Measurements from ENCODE around the gene ZBTB34. TPM values are rescaled to one million over a fixed set of nuclear protein-coding genes. Genes with fewer than 3 reads are reported as not detected.
"Not testable (repeated sequence)": the region's sequence is repeated elsewhere in the genome, so short reads cannot be mapped to it uniquely, and the experiment has no call there.

ZBTB34 gene, protein sequence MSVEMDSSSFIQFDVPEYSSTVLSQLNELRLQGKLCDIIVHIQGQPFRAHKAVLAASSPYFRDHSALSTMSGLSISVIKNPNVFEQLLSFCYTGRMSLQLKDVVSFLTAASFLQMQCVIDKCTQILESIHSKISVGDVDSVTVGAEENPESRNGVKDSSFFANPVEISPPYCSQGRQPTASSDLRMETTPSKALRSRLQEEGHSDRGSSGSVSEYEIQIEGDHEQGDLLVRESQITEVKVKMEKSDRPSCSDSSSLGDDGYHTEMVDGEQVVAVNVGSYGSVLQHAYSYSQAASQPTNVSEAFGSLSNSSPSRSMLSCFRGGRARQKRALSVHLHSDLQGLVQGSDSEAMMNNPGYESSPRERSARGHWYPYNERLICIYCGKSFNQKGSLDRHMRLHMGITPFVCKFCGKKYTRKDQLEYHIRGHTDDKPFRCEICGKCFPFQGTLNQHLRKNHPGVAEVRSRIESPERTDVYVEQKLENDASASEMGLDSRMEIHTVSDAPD
- total RNA-seq, result 8.4 and 8.7 TPM in 2 replicates

GRCh38 chr9:126860077-126860756 lies at the start of gene ZBTB34:
ZBTB34 (plus strand) TSS chr9:126860639; CDS start chr9:126879400, 18,761 bp downstream.
- no peak for DNase-seq (ENCODE audit: low read depth, low spot score)

- DNase-seq (ENCODE audit: low read depth, low spot score), result no peak
Measured at GRCh38 chr9:126813072-126813471, 47.4 kb upstream of the ZBTB34 start.

- no peak for DNase-seq (ENCODE audit: low read depth, low spot score)
Measured at GRCh38 chr9:126814091-126814490, 46.3 kb upstream of the ZBTB34 start.

DNA sequence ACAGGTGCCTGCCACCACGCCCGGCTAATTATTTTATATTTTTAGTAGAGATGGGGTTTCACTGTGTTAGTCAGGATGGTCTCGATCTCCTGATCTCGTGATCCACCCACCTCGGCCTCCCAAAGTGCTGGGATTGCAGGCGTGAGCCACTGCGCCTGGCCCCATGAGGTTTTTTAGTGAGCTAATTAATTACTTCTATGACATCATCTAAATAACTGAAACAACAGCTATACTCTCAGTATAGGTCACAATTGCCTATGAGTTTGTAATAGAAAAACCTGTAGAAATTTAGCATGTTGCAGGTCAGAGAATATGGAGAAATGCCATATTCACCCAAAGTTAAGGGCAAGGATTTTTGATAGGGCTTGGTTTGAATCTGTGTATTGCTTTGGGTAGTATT lies 42.8 kb upstream of the ZBTB34 start:
- not testable (repeated sequence) for DNase-seq (ENCODE audit: low read depth, low spot score)

- no peak for DNase-seq (ENCODE audit: low read depth, low spot score)
Measured at GRCh38 chr9:126818482-126818881, 42.0 kb upstream of the ZBTB34 start.

- no peak for DNase-seq (ENCODE audit: low read depth, low spot score)
Measured at GRCh38 chr9:126819482-126819881, 41.0 kb upstream of the ZBTB34 start.

GRCh38 chr9:126822278-126822677 lies 38.2 kb upstream of the ZBTB34 start:
- no peak for DNase-seq (ENCODE audit: low read depth, low spot score)

DNA sequence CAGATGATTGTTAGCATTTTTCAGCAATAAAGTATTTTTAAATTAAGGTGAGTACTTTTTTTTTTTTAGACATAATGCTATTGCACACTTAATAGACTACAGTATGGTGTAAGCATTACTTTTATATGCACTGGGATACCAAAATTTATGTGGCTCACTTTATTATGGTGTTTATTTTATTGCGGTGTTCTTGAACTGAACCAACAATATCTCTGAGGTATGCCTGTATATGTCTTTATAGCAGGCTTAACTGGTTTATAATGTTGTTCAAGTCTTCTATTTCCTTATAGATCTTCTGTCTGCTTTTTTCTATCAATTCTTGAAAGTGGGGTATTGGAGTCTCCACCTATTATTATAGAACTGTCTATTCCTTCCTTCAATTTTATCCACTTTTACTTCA lies 37.6 kb upstream of the ZBTB34 start:
- no peak for DNase-seq (ENCODE audit: low read depth, low spot score)

GRCh38 chr9:126824052-126824451 lies 36.4 kb upstream of the ZBTB34 start:
- DNase-seq (ENCODE audit: low read depth, low spot score), result not testable (repeated sequence)

GRCh38 chr9:126827227-126827626 lies 33.2 kb upstream of the ZBTB34 start:
- DNase-seq (ENCODE audit: low read depth, low spot score), result no peak

DNA sequence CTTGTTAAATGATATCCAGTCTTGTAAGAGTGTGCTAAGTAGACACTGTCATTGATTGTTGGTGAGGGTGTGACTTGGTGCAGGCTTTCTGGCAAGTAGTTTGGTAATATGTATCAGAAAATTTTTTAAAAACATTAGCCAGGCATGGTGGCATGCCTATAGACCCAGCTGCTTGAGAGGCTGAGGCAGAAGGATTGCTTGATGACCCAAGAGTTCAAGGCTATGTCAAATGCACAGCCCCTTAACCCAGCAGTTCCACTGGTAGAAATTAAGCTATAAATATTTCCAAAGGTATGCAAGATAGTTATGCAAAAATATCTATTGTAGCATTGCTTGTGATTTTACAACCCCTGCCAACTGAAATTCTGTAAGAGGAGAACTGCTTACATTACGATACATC lies 31.4 kb upstream of the ZBTB34 start:
- DNase-seq (ENCODE audit: low read depth, low spot score), result no peak

DNA sequence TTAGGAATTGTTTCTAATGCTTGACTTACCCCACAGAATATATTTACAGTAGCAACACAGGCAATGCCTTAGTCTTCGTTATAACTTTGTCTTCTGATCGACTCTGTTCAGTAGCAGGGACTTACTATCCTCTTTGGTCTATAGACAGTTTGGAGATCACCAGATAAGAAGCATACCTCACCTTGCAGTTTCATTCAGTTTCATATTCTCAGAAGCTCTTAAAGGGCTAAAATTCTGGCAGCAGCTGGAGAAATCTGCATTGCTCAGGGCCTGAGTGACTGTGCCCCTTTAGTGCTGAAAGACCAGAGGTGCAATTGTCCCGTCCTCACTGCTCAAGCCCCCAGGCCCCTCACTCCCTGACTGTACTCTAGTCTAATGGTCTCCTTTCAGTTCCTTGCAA lies 29.6 kb upstream of the ZBTB34 start:
- no peak for DNase-seq (ENCODE audit: low read depth, low spot score)

DNA sequence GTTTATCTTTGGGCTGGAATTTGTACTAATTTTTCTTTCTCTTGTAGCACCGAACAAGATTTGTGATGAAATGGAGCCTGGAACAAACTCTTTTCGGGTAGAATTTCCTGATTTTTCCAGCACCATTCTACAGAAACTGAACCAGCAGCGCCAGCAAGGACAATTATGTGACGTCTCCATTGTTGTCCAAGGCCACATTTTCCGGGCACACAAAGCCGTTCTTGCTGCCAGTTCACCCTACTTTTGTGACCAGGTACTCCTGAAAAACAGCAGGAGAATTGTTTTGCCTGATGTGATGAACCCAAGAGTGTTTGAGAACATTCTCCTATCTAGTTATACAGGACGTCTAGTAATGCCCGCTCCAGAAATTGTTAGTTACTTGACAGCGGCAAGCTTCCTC lies 28.0 kb upstream of the ZBTB34 start:
- DNase-seq (ENCODE audit: low read depth, low spot score), result no peak

- no peak for DNase-seq (ENCODE audit: low read depth, low spot score)
Measured at GRCh38 chr9:126833020-126833419, 27.4 kb upstream of the ZBTB34 start.

DNA sequence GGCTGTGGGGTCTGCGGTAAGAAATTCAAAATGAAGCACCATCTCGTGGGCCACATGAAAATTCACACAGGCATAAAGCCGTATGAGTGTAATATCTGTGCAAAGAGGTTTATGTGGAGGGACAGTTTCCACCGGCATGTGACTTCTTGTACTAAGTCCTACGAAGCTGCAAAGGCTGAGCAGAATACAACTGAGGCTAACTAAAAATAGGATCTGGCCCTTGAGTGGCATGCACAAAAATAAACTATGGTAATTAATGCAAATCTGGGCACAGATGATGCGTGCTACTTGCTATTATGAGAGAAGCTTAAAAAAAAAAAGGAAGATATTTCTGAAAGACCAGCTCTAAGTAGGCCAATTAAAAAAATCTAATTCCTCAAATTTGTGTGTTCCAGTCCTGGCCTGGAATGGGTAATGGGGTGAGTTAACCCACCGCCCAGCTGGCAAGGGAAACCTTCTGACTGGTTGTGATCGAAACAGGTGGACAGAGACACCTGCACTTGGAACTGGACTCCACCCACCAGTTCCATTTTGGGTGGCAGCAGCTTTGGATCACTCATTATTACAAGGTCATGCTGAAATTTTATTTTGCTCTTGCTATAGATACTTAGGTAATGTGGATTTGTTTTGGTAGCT lies 26.6 kb upstream of the ZBTB34 start:
- DNase-seq (ENCODE audit: low read depth, low spot score), result no peak

DNA sequence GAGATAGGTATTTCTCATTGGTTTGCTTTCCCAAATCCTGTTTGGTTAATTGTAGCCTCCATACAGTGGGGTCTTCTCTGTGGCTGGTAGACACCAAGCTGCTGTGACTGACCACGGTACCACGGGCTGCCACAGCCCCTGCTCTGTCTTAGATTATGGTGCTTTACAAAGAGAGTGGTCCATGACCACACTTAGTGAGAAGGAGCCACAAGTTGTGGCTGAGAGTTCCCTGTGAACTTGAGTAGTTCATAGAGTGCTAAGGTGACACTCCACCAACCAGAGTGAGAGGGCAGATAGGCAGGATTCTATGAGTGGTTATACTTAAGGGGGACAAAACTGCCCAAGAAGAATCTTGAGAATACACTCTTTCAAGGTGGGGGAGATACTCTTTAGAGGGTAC lies 25.8 kb upstream of the ZBTB34 start:
- no peak for DNase-seq (ENCODE audit: low read depth, low spot score)

DNA sequence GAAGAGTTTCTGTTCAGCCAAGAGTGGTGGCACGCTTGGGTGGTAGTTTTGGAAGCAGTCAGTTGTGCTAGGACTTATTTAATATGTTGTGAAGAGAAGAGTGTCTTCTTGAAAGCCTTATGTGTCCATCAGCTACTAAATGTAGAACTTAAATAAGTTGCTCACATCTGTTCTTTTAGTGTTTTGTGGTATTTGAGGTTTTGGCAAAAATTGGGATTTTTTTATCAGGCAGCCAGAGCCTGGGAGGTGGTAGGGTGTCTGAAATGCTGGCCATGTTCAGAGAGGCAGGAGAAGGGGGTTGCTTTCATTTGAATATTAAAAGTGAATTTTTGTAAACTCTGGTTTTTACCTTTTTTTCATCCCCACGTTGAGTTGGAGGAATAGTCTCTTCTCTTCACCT lies 24.2 kb upstream of the ZBTB34 start:
- no peak for DNase-seq (ENCODE audit: low read depth, low spot score)

DNA sequence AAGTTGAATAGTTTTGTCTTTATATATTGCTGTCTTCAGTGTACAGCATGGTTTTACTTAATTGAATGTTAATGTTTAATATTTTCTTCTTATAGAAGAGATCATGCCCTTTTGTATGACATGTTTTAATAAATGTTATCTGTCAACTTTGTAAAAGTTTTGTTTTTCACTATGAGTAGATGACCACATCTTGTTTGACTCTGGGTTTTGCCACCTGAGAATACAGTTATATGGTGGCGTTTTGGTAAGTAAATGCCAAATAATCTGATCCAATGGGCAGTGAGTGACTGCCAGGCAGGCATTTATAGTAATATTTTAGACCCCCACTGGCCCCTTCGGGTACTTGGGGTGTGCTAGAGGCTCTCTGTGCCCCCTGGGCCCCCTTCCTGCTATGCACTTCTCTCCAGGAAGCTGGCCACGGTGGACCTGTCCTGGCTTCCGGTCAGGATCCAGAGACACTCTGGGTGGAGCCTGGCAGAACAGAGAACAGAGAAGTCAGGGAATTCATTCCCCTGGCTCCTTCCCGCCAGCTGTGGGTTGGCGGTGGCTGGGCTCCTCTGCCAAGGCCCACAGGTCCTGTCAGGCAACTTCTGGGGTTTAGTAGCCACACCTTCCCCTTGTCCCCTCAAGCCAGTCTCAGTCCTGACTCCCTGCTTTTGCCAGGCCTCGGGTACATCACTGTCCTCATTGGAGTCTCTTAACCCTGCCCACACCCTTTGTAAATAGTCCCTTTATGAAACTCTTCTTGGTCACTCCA lies 22.2 kb upstream of the ZBTB34 start:
- no peak for DNase-seq (ENCODE audit: low read depth, low spot score)

DNA sequence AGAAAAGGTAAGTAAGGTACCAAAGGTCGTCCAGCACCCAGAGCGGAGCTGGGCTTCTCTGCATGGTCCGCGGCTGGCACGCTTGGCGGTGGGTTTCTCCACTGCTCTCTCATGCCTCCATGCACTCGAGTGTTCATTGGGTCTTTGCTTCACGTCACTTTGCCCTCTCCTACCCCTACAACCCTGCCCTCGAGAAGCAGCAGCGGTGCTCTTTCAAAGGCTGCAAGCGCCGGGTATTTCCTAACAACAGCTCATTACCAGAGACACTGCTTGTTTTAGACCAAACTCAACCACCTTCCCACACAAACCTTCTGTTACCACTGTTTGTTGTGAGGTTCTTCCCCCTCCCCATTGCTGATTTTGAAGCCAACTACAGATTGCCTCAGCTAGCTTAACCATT lies 21.5 kb upstream of the ZBTB34 start:
- no peak for DNase-seq (ENCODE audit: low read depth, low spot score)

DNA sequence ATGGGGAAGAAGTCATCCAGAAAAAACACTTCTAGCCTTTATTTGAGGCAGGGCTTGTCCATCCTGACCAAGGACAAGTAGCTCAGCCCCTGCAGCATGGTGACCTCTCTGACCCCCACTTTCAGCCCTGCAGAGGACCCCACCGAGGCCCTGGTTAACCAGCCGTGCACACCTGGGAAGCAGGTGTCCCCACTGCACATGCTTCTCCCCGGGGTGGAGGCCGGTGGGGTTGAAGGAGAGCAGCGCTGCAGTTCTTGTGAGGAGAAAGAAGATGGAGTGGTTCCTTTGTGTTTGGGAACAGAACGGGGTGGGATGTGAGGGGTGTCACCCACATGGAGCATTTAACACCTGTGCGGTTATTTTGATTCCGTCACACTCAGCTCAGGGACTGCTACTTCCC lies 21.1 kb upstream of the ZBTB34 start:
- DNase-seq (ENCODE audit: low read depth, low spot score), result no peak

- no peak for DNase-seq (ENCODE audit: low read depth, low spot score)
Measured at GRCh38 chr9:126842220-126842842, 18.1 kb upstream of the ZBTB34 start.
